Stimulated activated CD4-positive, alpha-beta T cell treated with anti-CD3 and anti-CD28 coated beads, Interleukin-15, amount 100 ng/mL, for 1 hour (primary cell): ENCODE measurements around the gene NAALADL2.
"Not testable (repeated sequence)": the region's sequence is repeated elsewhere in the genome, so short reads cannot be mapped to it uniquely, and the experiment has no call there.

Experiments
- DNase-seq, 2 donors: peaks; one replicate each; pipeline ENCODE4 v3.0.0-alpha.2; 2020; ENCODE audit warnings: low read depth in 1 of 2, low spot score in 1 of 2

The NAALADL2 gene

DNA sequence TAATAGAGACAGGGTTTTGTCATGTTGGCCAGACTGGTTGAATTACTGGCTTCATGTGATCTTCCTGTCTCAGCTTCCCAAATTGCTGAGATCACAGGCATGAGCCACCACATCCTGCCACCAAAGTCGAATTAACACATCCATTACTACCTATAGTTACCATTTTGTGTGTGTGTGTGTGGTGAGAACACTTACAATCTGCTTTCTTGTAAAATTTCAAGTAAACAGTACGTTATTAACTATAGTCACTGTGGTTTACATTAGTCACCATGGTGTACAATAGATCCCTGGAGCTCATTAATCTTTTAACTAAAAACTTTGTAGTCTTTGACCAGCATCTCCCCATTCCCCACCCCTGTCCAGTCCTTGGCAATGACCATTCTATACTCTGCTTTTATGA, 270.0 kb downstream of the NAALADL2 start:
- no peak for DNase-seq

DNA sequence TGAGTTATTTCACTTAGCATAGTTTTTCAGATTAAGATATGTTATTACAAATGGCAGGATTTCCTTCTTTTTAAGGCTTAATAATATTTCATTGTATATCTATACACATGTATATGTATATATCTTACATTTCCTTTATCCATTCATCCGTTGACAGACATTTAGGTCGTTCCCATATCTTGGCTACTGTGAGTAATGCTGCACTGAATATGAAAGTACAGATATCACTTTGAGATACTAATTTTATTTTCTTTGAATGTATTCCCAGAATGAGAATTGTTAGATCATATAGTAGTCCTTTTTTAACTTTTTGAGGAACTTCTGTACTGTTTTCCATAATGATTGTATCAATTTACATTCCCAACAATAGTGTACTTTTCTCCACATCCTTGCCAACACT, 270.4 kb downstream of the NAALADL2 start:
- DNase-seq = no peak

DNA sequence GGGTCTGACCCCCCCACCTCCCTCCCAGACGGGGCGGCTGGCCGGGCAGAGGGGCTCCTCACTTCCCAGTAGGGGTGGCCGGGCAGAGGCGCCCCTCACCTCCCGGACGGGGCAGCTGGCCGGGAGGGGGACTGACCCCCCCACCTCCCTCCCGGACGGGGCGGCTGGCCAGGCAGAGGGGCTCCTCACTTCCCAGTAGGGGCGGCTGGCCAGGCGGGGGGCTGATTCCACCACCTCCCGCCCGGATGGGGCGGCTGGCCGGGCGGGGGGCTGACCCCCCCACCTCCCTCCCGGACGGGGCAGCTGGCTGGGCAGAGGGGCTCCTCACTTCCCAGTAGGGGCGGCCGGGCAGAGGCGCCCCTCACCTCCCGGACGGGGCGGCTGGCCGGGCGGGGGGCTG, 272.7 kb downstream of the NAALADL2 start:
- not testable (repeated sequence) for DNase-seq

DNA sequence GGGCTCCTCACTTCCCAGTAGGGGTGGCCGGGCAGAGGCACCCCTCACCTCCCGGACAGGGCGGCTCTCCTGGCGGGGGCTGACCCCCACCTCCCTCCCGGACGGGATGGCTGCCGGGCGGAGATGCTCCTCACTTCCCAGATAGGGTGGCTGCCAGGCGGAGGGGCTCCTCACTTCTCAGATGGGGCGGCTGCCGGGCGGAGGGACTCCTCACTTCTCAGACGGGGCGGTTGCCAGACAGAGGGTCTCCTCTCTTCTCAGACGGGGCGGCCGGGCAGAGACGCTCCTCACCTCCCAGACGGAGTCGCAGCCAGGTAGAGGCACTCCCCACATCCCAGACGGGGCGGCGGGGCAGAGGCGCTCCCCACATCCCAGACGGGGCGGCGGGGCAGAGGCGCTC, 273.6 kb downstream of the NAALADL2 start:
- not testable (repeated sequence) for DNase-seq

DNA sequence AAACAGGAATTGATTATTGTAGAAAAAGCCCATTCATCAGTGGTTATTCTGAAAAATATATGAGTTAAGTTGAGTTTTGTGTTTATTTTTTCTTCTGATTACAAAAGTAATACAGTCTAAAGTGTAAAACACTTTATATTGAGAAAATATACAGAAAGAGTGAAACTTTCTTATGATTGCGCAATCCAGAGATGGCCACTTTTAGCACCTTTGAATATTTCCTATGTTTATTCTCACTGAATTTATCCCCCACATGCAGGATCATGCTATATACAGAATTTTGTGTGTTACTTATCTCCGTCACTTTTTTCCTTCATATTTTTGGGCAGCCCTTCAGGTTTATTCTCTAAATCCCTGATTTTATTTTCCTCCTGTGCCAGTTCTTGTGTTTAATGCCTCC, 285.2 kb downstream of the NAALADL2 start:
- no peak for DNase-seq

DNA sequence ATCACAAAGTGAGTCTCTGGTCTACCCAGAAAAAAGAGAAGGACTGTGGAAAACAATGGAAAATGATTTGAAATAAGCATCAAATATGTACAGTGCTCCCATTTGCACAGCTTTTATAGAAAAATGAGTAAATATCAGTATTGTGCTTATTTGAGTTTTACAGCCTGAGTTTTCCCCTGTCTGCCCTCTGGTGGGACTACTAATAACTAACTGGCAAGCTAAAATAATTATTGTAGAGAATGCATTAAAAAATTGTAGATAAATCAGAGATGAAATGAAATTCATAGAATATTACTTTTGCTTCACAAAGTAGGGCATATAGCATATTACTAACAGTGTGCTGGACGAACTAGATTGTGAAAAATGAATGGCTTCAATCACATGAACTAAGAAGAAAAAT, 287.1 kb downstream of the NAALADL2 start:
- DNase-seq = no peak

DNA sequence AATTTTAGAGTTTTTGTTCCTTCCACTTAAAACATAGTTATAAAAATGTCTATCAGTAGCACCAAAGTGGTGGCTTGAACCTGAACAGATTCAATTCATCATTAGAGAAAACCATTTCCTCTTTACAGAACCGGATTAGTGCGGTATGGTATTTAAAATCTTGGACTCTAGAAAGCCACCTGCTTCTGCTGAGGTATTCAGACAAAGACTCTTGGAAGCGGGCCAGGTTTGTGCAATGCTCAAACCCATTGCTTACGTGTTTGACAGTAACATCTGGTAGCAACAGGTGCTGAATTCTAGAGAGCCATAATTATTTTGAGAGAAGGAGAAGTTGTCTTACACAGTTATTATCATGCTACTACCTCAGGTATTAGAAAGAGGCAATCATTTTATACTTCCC, 290.5 kb downstream of the NAALADL2 start:
- DNase-seq = no peak

DNA sequence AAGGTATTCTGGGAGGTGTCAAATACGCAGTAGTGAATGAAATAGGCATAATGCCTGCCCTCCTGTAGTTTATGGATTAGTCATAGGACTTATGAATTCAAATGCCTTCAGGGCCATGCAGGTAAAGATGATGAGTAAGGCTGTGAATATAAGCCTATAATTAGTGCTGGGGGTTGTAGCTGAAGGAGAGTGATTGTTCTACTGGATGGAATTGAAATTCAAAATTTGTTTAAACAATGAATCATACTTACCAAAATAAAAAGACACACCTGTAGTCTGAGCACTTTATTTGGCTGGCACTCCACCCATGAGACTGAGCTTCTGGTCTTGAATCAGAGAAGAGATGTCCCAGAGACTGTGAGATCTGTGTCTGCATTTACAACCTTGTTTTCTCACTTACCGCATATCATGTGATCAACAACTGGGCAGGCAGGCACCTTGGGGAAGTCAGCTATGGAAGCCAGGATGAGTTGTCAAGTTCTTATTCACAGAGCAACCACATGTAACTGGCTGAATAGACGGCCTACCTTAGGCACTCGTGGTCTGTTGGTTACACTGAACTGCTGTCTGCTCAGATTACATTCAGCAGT, 291.8 kb downstream of the NAALADL2 start:
- no peak for DNase-seq

DNA sequence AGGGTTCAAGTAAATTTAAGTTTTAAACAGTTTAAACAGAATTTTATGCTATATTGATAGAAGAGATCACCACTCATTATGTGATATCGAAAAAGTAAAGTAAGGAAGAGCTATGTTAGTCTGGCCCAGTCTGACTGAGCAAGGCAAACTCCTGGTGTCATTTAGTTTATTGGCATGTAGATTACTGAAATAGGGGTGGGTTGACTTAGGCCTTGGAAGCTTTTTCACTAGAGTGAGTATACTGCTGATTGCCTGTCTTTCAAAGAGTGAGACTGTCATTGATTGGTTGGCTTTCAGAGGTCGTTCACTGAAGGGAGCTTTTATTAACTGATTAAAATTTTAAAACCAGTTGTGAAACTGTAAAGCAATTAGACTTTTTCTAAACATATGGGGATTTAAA, 294.5 kb downstream of the NAALADL2 start:
- no peak for DNase-seq

DNA sequence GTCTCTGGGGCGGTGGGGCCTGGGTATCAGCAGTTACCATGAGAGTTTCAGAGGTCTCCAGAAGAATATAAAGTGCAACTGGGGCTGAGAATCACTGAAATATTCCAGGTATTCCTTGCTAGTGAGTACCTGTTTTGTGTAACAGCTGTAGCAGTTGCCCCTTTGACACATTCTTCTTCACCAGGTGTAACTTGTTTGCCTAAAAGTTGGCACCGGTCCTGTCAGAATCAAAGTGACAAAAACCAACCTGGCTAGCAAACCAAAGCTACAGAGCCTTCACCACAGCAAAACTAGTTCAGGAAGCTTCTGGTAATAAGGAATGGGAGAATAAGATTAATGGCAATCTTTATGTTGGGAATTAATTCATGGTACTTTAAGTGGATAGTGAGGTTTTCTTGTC, 296.0 kb downstream of the NAALADL2 start:
- DNase-seq = no peak

DNA sequence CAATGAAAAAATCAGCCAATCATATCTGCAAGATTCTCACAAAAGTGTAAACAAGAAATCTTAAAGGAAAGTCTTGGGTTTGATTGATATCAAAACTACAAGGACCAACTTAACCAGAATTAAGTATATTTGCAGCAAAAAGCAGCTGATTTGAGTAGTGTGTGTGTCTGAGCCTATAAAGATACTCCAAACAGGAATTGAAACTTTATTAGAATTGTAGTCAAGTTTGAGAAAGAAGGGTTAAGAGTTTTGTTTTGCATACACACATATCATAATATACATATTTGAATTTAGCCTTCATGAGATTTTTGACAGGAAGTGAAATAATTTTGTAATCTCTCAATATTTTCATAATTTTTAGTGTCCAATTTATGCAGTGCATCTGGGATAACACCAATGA, 300.1 kb downstream of the NAALADL2 start:
- no peak for DNase-seq

DNA sequence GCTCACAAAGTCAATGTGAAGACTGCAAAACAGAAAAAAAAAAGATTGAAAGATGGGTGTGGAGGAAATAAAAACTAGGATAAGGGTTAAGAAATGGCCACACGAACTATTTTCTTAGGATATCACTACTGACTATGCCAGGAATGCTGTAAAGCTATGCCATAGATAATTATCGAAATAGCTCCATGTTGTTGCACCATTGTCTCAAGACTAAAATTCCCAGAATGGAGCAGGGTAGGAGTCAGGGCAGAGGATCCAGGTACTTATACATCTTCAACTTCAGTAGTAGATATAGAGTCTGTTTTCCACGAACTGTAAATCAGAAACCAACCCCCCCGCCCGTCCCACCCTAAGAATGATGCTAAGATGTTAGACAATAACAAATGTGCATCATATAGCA, 302.2 kb downstream of the NAALADL2 start:
- no peak for DNase-seq

DNA sequence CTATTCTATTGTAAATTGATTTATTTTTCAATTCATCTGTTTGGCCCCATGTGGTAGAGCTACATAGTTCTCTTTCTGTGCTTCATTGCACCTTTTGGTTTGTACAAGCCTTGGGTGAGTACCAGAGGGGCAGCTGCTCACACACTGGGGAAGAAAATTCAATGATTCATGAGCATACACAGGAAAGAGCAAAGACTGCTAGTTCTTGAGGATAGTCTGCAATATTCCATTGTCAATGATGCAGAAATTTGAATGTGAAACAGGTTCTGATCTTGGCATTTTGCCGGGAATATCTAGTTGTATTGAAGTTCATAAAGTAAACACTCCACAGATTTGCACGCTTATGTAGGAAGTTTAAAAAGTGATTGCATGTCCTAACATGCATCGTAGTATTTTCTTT, 304.6 kb downstream of the NAALADL2 start:
- no peak for DNase-seq

DNA sequence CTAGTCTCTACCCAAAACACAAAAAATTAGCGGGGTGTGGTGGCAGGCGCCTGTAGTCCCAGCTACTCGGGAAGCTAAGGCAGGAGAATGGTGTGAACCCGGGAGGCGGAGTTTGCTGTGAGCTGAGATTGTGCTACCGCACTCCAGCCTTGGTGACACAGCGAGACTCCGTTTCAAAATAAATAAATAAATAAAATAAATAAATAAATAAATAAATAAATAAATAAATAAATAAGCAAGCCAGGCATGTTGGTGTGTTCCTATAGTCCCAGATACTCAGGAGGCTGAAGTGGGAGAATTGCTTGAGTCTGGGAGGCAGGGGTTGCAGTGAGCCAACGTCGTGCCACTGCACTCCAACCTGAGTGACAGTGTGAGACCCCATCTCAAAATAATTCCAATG, 314.0 kb downstream of the NAALADL2 start:
- DNase-seq = not testable (repeated sequence)

DNA sequence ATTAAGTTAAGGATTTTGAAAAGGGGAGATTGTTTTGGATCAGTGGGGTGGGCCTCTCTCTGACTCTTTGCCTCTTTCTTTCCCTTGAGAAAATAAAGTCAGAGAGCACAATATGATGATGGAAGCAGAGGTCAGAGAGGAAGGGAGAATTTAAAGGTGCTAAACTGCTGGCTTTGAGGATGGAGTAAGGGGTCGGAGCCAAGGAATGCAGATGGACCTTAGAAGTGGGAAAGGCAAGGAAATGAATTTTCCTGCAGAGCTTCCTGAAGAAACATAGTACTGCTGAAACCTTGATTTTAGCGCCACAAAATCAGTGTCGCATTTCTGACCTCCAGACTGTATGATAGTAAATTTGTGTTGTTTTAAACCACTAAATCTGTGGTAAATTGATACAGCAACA, 317.4 kb downstream of the NAALADL2 start:
- DNase-seq = no peak

DNA sequence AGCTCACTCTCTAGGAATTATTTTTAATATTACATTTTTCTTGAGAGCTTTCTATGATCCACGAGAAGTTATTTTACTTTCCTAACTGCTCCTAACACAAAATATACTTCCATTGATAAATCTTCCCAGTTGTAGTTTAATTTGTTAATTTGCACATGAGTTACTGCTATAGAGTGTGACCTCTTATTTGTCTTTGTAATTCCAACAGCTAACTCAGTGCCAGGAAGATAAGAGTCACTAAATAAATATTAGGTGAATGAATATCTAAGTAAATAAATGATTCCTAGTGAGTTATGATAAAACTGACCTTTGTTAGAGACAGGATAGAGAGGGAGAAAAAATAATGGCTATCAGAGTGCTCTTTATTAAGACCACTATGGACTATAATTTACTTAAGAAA, 319.9 kb downstream of the NAALADL2 start:
- DNase-seq = no peak

DNA sequence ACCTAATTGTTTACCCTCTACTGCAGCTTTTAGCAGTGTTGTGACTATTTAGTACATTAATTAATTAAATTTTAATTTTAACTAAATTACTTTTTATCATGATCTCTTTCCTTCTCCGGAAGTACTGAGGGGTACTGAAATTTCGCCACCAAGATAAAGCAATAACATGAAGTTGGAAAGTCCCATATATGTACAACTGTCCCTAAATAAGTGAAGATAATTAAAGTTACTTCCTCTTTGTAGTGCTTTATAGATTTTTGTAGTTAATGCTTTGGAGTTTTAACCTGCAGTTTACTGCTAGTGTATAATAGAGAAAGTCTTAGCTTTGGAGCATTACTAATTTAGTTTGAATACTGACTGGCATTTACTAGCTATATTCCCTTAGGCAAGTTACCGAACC, 325.3 kb downstream of the NAALADL2 start:
- DNase-seq = no peak

DNA sequence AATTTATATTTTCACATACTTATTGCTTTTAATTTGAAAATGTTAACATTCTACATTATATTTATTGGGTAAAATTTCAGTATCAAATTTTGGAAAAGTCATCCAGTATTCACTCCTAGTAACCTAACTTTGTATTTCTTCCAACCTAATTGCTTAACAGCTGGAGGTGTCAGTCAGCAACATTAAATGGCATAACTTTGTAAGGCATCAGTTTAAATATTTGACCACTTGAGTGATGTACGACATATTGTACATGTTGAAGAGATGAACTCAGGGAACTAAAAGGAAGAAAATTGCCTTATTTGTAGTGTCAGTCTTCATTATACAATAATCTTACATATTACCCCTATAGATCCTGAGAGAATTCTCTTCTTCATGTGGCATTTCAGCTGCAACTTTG, 326.8 kb downstream of the NAALADL2 start:
- DNase-seq = no peak

DNA sequence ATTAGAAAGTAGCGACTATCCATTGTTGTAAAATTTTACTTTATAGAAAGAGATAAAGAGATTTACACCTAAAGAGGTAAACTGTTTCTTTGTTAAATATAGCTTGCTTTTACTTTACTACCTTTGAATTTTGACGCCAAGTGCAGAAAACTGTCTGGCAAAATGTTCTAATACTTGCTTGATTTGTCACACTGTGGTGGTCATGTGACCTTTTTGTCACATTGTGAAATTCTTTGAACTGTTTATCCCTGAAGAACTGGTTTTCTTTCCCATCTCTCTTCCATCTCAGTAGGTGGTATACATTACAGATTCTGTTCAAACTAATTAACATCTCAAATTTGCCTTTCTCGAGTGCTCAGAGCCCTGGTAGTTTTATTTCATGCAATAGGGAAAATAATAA, 327.4 kb downstream of the NAALADL2 start:
- no peak for DNase-seq

DNA sequence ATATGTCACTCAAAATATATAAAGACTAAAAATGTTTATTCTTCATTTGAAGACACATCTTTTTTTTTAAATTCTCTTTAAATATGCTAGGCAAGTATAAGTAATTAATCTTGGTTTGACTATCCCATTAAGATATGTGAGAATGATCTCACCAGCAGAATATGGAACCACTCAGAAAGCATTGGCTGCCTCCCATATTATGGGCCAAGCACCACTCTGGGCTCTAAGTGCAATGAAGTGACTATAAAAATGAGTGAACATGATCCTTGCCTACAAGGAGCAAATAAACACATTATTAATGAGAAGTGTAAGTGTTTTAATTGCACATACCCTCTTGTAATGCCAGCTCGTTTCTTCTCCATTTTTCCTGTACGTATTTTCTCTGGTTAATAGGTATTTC, 328.5 kb downstream of the NAALADL2 start:
- no peak for DNase-seq

DNA sequence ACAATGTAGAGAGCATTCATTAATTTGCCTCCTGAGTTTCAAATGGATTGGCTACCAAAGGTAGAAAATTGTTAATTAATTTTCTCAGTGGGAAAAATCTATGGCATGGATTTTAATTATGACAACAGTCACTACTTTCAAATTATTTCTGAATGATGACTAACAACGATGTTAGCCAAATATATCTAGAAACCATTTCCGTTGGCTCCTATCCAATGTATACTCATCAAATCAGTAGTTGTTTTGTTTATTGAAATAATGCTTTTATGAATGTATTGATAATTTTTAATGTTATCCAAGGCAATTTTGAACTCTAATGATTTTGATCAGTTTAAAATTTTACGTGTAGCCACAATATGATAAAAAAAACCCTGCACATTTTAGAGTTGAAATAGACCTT, 333.4 kb downstream of the NAALADL2 start:
- no peak for DNase-seq

DNA sequence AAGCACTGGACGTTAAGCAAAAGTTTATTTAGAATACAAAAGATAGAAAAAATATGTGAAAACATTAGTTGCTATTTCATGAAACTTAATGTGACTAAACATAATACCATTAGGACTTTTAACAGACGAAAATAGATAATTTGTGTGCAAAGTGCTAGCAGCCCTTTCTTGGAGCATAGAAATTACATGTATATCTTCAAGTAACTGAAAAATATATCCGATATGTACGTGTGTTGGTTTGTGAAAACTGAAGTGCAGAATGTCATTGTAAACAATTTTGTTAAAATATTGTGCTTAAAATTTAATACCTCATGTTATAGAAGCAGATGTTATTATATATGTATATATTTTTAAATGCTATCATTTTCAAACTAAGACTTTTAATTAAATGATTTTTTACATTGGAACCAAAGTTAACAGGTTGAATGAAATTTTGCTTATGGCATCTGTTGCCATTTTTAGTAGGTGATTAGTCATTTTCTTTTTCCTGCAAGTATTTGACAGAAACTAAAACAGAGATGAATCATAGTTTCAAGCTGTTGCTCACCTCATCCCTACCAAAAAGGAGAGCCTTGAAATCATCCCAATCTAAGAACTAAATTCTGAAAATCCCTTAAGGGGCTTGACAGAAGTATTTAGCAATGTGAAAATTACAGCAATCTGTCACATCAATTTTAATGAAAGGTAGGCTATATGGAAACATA, 334.8 kb downstream of the NAALADL2 start:
- DNase-seq = no peak
